HL-60/S4 treated with phorbol 12-myristate 13-acetate at 8.2 ng/mL for 4 days and 3 days (cell line): Measurements from ENCODE around the gene GRID2IP.

Experiments used
- in situ Hi-C: fragments of 300-500 bp; cut with MboI; formaldehyde crosslinking; loops from 2 replicates; pipeline ENCODE4 v1.15.0; 2022; ENCODE audit warnings: low sequenced_read_pairs

The GRID2IP gene

GRCh38 chr7:6528401-6529130, 22.7 kb downstream of the GRID2IP start:
- in situ Hi-C loops: no loop called here

GRCh38 chr7:6526997-6527378, 24.3 kb downstream of the GRID2IP start:
- in situ Hi-C loops: no loop called here

- in situ Hi-C loops: no loop called here
Measured at GRCh38 chr7:6520163-6520981, 30.9 kb downstream of the GRID2IP start.

DNA sequence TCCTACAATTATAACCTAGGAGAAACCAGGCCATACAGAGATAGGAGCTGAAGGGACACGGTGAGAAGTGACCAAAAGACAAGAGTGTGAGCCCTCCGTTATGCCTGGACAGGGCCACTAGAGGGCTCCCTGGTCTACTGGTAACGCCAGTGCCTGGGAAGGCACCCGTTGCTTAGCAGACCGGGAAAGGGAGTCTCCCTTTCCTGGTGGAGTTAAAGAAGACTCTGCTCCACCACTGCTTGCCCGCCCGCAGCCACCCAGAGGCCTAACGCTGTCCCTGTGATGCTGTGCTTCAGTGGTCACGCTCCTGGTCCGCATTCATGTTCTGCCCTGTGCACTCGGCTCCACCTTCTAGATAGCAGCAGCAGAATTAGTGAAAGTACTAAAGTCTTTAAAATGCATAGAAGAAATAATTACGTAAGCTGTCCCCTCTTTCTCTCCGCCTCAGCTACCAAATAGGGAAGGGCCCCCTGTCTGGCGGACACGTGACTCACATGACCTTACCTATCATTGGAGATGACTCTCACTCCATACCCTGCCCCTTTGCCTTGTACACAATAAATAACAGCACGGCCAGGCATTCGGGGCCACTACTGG, 34.8 kb downstream of the GRID2IP start:
- in situ Hi-C loops: no loop called here

GRCh38 chr7:6513541-6513940, 37.7 kb downstream of the GRID2IP start:
- in situ Hi-C loops: no loop called here

DNA sequence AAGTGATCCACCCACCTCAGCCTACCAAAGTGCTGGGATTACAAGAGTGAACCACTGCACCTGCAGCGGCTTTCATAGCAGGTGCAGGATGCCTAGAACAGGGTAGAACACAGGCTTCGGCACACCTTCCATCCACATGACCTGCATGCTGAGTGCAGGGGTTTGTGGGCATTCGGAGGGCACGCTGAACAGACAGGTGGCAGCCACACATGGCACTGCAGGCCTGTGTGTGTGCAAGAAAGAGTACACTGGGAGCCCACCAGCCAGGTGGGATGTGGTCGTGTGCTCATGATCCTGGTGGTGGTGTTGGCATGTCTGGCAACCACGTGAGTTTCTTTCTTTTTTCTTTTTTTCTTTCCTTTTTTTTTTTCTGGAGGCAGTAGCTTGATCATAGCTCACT, 38.4 kb downstream of the GRID2IP start:
- in situ Hi-C loops: no loop called here

GRCh38 chr7:6510476-6511133, 40.7 kb downstream of the GRID2IP start:
- in situ Hi-C loops: no loop called here

- in situ Hi-C loops: no loop called here
Measured at GRCh38 chr7:6508950-6509349, 42.3 kb downstream of the GRID2IP start.

DNA sequence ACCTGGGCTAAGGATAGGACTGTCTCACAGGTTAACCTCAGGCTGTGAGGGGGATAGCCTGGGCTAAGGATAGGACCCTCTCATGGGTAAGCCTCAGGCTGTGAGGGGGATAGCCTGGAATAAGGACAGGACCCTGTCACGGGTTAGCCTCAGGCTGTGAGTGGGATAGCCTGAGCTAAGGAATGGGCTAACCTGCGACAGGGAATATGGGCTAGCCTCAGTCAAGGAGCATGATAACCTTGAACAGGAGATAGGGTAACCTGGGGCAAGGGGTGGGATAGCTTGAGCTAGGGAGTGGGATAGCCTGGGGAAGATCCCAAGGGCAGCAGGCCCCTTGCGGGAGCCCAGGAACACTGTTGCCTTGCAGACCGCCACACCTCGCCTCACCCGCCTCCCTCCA, 42.7 kb downstream of the GRID2IP start:
- in situ Hi-C loops: no loop called here

DNA sequence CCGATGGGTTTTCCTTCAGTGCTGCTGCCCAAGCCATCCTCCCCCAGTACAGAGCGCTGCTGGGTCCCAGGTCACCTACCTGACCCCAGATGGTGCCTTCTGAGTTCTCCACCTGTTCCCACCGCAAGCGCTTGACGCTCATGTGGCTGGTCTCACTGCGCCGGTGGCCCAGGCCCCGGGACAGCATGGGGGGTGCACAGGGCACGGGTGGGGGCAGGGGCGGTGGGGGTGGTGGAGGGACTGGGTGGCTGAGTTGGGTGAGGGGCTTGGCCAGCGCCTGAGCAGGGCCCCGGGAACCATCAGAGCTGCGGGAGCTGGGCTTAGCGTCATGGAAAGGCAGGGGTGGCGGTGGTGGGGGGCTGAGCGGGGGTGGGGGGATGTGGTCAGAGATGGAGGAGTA, 43.4 kb downstream of the GRID2IP start:
- in situ Hi-C loops: no loop called here

GRCh38 chr7:6505685-6506559, 45.3 kb downstream of the GRID2IP start:
- in situ Hi-C loops: no loop called here

- in situ Hi-C loops: no loop called here
Measured at GRCh38 chr7:6504996-6505395, 46.3 kb downstream of the GRID2IP start.

DNA sequence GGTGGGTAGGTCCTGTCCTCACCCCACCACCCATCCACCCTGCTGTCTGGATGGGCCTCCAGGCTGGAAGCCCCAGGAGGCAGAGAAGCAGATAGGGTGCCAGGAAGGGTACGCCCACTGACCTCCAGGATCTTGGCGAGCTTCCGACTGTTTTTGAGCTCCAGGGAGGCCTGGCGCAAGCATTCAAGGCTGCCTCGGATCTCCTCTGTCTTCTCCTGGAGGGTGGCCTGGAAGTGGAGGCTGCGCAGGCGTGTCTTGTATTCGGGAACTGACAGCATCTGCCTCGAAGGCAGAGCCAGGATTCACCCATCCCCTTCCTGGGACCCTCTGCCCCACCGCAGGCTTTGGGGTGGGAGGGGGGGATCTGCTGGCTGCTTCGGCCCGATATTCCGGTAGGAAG, 48.4 kb downstream of the GRID2IP start:
- in situ Hi-C loops: no loop called here

- in situ Hi-C loops: no loop called here
Measured at GRCh38 chr7:6501586-6502564, 49.4 kb downstream of the GRID2IP start.

GRCh38 chr7:6500691-6501090, 50.6 kb downstream of the GRID2IP start:
- in situ Hi-C loops: no loop called here

- in situ Hi-C loops: no loop called here
Measured at GRCh38 chr7:6497994-6498393, 53.3 kb downstream of the GRID2IP start.

GRCh38 chr7:6497637-6497905, 53.7 kb downstream of the GRID2IP start:
- in situ Hi-C loops: no loop called here

DNA sequence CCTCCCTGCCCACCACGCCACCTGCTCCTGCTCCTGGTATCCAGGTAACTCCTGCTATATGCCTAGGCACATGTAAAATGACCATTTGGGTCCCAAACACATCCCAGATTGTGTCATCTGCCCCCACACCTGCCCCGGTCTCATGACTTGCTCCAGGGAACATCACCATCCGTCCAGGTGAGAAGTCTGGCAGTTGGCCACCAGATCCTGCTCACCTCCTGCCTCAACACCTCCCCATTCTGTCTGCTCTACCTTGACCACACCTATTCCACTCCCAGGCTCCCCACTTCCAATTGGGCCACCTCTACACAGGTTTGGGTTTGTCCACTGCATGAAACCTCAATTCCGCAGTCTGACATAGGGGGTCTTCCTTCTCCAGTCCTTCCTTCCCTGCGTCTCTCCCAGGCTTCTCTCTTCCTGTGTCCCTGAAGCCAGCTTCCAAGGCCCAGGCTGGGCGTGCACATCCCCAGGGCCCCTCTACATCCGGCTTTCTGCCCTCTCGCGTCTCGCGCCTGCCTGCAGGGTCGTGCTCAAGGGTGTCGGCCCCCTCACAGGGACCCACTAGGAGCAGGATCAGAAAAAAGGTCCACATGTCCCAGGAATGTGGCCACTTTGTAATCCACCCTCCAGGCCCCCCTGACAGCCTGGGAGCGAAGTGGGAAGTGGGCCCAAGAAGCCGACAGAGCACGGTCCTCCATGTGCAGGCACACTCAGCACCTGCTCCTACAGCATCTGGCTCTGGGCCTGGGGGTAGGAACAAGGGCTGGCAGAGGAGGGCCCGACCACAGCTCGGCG, 54.2 kb downstream of the GRID2IP start:
- in situ Hi-C loops: no loop called here
